PFSK-1 (cell line): Measurements from ENCODE around the gene IGSF9.

Experiments
- POLR2AphosphoS5 ChIP-seq: IDR thresholded peaks from 2 replicates; pipeline ENCODE4 v1.6.1; 2012; ENCODE audit warnings: low read depth, mild to moderate bottlenecking, control low read depth, low read length, moderate library complexity
- TAF1 ChIP-seq: IDR thresholded peaks from 2 replicates; pipeline ENCODE4 v1.6.1; 2012; ENCODE audit warnings: low read length, control low read depth, borderline replicate concordance; ENCODE audit not compliant: insufficient read depth
- TF ChIP-seq, protein P1 (sequence below), 2 experiments: IDR thresholded peaks; 2 replicates each; pipeline versions ENCODE4 v1.6.1 to v1.8.0; 2011 to 2012; ENCODE audit warnings: low read depth in 2 of 2, low read length in 2 of 2, control low read depth in 1 of 2, inconsistent platforms in 1 of 2, mild to moderate bottlenecking in 1 of 2, moderate library complexity in 1 of 2; ENCODE audit not compliant: insufficient read depth in 1 of 2

DNA sequence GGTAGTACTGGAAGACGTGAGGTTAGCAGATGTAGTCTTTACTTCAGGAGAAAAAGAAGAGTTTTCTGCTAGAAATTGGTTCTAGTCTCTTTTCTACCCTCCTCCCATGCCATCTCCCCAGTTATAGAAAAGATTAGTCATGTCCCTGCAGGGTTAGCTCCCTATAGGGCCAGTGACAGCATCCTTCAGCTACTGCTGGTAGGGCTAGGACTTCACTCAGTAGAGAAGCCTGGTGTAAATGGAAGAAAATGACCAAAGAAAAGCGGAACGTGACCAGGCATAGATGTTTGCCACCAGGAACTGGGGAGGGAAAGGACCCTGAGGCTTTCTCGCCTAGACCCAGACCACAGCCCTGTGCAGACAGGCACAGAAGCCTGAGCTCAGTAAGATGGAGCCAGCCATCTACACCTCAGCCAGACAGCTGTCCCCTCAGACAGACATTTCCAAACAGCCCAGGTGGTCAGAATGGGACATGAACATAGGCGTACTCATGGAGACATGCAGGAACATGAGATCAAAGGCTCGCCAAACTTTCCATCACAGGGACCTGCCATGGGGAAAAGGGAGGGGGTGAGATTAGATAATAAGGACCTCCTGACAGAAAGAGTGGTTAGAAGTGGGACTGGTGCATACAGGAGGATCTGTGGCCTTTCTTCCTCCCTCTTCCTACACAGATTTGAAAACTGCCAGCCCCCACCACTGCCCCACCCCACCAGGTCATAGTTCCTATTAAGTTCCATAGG lies 32.1 kb upstream of the IGSF9 start:
- TF ChIP-seq TAF1 (no peak), POLR2AphosphoS5 (no peak)
- TF ChIP-seq, protein P1, sequence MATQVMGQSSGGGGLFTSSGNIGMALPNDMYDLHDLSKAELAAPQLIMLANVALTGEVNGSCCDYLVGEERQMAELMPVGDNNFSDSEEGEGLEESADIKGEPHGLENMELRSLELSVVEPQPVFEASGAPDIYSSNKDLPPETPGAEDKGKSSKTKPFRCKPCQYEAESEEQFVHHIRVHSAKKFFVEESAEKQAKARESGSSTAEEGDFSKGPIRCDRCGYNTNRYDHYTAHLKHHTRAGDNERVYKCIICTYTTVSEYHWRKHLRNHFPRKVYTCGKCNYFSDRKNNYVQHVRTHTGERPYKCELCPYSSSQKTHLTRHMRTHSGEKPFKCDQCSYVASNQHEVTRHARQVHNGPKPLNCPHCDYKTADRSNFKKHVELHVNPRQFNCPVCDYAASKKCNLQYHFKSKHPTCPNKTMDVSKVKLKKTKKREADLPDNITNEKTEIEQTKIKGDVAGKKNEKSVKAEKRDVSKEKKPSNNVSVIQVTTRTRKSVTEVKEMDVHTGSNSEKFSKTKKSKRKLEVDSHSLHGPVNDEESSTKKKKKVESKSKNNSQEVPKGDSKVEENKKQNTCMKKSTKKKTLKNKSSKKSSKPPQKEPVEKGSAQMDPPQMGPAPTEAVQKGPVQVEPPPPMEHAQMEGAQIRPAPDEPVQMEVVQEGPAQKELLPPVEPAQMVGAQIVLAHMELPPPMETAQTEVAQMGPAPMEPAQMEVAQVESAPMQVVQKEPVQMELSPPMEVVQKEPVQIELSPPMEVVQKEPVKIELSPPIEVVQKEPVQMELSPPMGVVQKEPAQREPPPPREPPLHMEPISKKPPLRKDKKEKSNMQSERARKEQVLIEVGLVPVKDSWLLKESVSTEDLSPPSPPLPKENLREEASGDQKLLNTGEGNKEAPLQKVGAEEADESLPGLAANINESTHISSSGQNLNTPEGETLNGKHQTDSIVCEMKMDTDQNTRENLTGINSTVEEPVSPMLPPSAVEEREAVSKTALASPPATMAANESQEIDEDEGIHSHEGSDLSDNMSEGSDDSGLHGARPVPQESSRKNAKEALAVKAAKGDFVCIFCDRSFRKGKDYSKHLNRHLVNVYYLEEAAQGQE (IDR thresholded peaks at IDR 0.05; ENCODE audit: insufficient read depth in 1 of 2, low read depth in 2 of 2, low read length in 2 of 2) = no peak
